ES-I3 (cell line): Measurements from ENCODE around the gene NEK3.
"Not testable (repeated sequence)": the region's sequence is repeated elsewhere in the genome, so short reads cannot be mapped to it uniquely, and the experiment has no call there.

Experiments used
- H3K36me3 ChIP-seq: 2 replicates; pipeline ENCODE4 v1.6.1; 2013; ENCODE audit warnings: mild to moderate bottlenecking, low read length, control low read depth, moderate library complexity; ENCODE audit not compliant: insufficient read depth
- H3K4me1 ChIP-seq: 2 replicates; pipeline ENCODE4 v1.6.1; 2013; ENCODE audit warnings: mild to moderate bottlenecking, control low read depth, low read length; ENCODE audit not compliant: insufficient read depth
- H3K9ac ChIP-seq: 2 replicates; pipeline ENCODE4 v1.6.1; 2013; ENCODE audit warnings: low read depth, mild to moderate bottlenecking, low read length, moderate library complexity
- H3K9me3 ChIP-seq: 2 replicates; pipeline ENCODE4 v1.6.1; 2013; ENCODE audit warnings: mild to moderate bottlenecking, low read length, moderate library complexity; ENCODE audit not compliant: control insufficient read depth, insufficient read depth

The NEK3 gene

DNA sequence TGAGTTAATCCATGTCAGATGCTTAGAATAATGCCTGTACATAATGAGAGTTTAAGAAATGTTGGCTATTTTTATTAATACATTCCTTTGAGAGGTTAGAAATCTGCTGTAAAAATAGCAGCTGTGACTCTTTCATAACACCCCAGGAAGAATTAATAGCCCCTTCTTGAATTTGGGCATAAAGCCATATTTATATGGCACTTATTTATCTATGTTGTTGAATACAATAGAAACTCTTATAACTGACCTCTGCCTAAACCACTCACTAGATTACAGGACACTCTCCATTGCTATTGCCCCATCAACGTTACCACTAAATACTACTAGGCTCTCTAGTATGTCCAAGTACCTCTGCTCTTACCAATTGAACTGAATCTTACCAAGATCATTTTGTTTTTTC lies 46.8 kb downstream of the NEK3 start:
- H3K36me3 ChIP-seq: no peaks in the 10 kb centered on the region
- H3K9ac ChIP-seq: no peak overlapping the region
- no peaks in the 10 kb centered on the region for H3K4me1 ChIP-seq
- H3K9me3 ChIP-seq: no peaks in the 10 kb centered on the region

DNA sequence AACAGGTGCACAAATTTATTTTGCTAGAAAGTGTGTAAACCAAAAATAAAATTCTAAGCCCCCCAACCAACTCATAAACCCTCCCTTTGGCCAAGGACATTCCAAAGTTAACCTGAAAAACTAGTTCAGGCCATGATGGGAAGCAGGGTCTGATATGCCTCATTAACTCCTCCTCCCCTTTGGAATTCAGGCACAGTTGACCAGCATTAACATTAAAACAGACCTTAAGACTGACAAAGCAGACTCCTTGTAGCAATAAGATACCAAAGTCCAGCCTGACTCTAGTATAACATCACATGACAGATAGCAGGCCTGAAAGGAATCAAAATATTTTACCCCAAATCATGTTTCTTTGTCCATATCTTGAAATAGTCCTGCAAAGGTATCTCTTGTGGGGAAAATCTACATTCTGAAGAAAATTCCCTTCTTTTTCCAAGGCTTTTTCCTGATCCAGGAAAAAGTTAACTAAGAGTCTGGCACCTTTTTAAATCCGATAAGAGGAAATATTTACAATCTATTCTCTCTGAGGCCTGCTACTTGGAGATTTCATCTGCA lies 50.2 kb downstream of the NEK3 start:
- H3K9ac ChIP-seq: no peak overlapping the region
- H3K9me3 ChIP-seq: no peaks in the 10 kb centered on the region
- no peaks in the 10 kb centered on the region for H3K4me1 ChIP-seq
- no peaks in the 10 kb centered on the region for H3K36me3 ChIP-seq

DNA sequence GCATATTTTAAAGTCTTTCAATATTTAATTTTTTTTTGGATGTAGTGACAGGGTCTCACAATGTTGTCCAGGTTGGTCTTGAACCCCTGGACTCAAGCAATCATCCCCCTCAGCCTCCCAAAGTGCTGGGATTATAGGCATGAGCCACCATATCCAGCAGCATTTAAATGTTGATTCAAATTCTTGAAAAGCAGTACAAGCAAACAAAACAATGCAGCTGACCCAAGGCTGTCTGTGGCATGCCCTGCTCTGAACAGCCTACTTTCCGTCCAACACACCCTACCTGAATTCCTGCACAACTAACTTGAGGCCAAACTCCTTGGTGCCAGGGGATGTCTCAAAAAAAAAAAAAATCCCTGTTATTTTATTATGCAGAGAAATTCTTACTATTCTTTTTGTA lies 53.6 kb downstream of the NEK3 start:
- Histone ChIP-seq H3K9ac (no peak overlapping the region), H3K9me3 (no peaks in the 10 kb centered on the region), H3K4me1 (no peaks in the 10 kb centered on the region), H3K36me3 (no peaks in the 10 kb centered on the region)

DNA sequence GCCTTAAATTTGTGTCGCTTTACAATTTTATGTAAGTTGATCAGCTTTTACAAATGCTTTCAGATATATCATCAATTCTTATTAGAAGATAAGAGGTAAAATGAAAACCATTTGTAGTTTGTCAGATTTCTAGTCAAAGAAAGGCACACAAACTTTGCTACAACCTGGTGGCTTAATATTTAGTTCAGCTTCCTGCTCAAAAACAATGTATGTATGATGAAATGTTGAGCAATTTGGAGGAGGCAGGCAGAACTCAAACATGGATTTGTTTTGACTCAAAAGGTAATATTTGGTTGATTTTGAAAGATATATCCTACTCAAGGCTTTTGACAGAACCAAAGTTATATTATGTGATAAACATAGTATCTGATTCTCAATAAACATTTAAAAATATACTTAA lies 54.8 kb downstream of the NEK3 start:
- H3K9ac ChIP-seq: no peak overlapping the region
- no peaks in the 10 kb centered on the region for H3K4me1 ChIP-seq
- no peaks in the 10 kb centered on the region for H3K9me3 ChIP-seq
- H3K36me3 ChIP-seq: no peaks in the 10 kb centered on the region

DNA sequence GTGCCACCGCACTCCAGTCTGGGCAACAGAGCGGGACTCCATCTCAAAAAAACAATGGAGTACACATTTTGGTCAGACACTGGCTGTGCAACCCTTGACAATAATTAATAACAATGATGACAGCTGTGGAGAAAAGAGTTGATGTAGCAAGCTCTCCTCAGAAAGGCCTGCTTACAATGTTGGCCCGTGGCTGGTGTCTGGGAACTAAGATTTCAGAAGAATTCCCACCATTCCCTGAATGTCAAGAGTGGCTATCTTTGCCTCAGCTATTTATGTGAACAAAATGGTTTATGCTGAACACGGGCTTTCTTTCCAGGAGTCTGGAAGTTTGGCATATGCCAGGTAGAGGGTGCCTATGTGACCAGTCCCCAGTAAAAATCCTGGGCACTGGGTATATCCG lies 56.0 kb downstream of the NEK3 start:
- Histone ChIP-seq H3K36me3 (no peaks in the 10 kb centered on the region), H3K4me1 (no peaks in the 10 kb centered on the region), H3K9ac (no peak overlapping the region), H3K9me3 (no peaks in the 10 kb centered on the region)

DNA sequence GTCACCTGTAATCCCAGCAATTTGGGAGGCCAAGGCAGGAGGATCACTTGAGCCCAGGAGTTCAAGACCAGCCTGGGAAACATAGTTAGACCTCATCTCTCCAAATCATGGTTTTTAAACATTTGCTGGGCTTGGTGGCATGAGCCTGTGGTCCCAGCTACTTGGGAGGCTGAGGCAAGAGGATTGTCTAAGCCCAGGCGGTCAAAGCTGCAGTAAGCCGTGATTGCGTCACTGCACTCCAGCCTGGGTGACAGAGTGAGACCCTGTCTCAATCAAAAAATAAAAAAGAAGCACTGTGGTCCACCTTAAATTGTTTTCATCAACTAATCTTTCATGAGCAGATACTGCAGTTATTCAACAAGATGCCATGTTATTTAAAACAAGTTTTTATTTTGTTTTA lies 57.0 kb downstream of the NEK3 start:
- H3K9ac ChIP-seq, H3K4me1 ChIP-seq, H3K36me3 ChIP-seq, H3K9me3 ChIP-seq: not testable (repeated sequence)

DNA sequence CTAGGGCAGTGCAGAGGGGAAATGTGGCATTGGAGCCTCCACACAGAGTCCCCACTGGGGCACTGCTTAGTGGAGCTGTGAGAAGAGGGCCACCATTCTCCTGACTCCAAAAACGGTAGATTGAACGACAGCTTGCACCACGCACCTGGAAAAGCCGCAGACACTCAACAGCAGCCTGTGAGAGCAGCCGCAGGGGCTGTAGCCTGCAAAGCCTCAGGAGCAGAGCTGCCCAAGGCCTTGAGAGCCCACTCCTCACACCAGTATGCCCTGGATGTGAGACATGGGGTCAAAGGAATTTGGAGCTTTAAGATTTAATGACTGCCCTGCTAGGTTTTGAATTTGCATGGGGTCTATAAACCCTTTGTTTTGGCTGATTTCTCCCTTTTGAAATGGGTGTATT lies 62.2 kb downstream of the NEK3 start:
- H3K4me1 ChIP-seq: no peaks in the 10 kb centered on the region
- no peak overlapping the region for H3K9ac ChIP-seq
- H3K36me3 ChIP-seq: no peaks in the 10 kb centered on the region

DNA sequence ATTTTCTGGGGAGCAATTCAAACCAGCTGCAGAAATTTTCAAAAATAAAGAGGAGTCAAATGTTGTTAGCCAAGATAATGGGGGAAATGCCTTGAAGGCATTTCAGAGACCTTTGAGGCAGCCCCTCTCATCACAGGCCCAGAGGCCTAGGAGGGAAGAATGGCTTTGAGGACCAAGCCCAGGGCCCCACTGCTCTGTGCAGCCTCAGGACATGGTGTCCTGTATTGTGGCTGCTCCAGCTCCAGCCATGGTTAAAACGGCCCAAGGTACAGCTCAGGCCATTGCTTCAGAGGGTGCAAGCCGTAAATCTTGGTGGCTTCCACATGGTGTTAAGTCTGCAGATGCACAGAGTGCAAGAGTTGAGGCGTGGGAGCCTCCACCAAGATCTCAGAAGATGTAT lies 62.6 kb downstream of the NEK3 start:
- H3K36me3 ChIP-seq: no peaks in the 10 kb centered on the region
- no peak overlapping the region for H3K9ac ChIP-seq

More for the DNA sequence above, 62.2 kb downstream of the NEK3 start:
- no peaks in the 10 kb centered on the region for H3K9me3 ChIP-seq

DNA sequence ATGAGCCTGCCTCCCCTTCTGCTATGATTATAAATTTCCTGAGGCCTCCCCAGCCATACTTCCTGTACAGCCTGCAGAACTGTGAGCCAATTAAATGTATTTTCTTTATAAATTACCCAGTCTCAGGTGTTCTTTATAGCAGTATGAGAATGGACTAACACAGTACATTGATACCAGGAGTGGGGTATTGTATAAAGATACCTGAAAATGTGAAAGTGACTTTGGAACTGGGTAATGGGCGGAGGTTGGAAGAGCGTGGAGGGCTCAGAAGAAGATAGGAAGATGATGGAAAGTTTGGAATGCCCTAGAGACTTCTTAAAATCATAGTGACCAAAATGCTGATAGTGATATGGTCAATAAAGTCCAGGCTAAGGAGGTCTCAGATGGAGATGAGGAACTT lies 63.3 kb downstream of the NEK3 start:
- no peaks in the 10 kb centered on the region for H3K4me1 ChIP-seq
- H3K9ac ChIP-seq: no peak overlapping the region
- no peaks in the 10 kb centered on the region for H3K9me3 ChIP-seq
- H3K36me3 ChIP-seq: no peaks in the 10 kb centered on the region

More for the DNA sequence above, 62.6 kb downstream of the NEK3 start:
- H3K4me1 ChIP-seq: no peaks in the 10 kb centered on the region
- H3K9me3 ChIP-seq: no peaks in the 10 kb centered on the region

DNA sequence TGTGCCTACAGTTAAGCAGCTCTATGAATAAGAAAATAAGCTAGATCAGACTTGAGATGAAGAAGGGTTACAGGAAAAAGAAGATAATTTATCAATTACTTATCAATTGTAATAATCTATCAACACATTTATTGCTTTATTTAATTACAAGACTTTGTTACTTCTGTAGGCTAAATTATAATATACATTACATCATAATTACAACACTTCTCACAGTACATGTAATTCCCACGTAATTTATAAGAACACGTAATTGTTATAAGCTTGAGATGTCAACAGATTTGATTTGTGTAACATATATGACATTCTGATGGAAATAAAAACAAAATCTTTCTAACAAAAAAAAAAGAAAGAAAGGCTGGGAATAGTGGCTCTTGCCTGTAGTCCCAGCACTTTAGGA lies 67.3 kb downstream of the NEK3 start:
- H3K9me3 ChIP-seq: no peaks in the 10 kb centered on the region
- H3K9ac ChIP-seq: no peak overlapping the region
- H3K4me1 ChIP-seq: no peaks in the 10 kb centered on the region
- no peaks in the 10 kb centered on the region for H3K36me3 ChIP-seq

DNA sequence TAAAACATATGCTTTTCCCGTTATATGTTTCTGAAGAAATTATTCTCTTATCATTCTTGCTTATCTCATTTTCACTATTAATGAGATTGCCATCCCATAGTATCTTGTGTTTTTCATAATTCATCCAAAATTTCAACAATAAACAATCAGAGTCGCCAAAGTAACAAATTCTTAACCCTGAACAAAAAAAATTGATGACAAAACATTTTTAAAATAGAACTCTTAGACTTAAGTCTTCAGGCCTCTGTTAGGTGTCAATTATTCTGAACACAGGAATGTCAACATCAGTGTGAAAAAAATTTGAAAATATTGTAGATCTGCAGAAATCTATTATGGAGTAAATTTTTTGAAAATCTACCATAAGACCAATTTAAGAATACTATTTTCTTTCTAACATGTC lies 67.9 kb downstream of the NEK3 start:
- H3K4me1 ChIP-seq: no peaks in the 10 kb centered on the region

DNA sequence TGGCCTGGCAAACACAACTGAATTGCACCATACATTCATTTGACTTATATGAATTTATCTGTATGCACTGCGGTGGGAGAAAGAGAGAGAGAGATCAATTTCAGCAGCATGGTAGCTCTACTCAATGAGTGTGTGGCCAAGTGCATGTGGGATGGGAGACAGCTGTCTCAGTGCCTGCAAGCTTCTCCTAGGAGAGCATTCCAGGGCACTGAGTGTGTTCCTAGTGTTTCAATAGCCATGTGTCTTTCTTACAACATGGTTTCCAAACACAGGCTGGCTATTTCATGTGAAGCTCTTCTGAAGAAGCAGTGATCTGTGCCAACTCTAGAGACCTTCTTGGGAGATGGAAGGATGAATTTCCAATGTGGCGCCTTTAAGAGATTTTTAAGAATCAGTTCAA lies 74.0 kb downstream of the NEK3 start:
- Histone ChIP-seq H3K9me3 (no peaks in the 10 kb centered on the region), H3K36me3 (no peaks in the 10 kb centered on the region), H3K9ac (no peak overlapping the region), H3K4me1 (no peaks in the 10 kb centered on the region)

More for the DNA sequence above, 67.9 kb downstream of the NEK3 start:
- no peak overlapping the region for H3K9ac ChIP-seq
- no peaks in the 10 kb centered on the region for H3K36me3 ChIP-seq
- no peaks in the 10 kb centered on the region for H3K9me3 ChIP-seq

DNA sequence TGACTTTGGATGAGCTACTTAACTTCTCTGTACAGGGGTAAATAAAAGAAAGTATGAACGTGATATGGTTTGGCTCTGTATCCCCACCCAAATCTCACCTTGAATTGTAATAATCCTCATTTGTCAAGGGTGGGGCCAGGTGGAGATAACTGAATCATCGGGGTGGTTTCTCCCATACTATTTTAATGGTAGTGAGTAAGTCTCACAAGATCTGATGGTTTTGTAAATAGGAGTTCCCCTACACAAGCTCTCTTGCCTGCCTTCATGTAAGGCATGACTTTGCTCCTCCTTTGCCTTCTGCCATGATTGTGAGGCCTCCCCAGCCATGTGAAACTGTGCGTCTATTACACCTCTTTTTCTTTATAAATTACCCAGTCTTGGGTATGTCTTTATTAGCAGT lies 74.4 kb downstream of the NEK3 start:
- not testable (repeated sequence) for H3K36me3 ChIP-seq, H3K4me1 ChIP-seq, H3K9me3 ChIP-seq, H3K9ac ChIP-seq
